IPS-18c (cell line): ENCODE results near the gene ODF4.

Experiments
- H3K4me3 ChIP-seq: 2 replicates; pipeline ENCODE4 v1.7.0; 2013; ENCODE audit warnings: low read depth, mild to moderate bottlenecking, low read length, moderate library complexity; ENCODE audit not compliant: insufficient read depth
- H3K9me3 ChIP-seq: one replicate; pipeline ENCODE4 v1.6.1; 2013; ENCODE audit warnings: mild to moderate bottlenecking, low read length, moderate library complexity; ENCODE audit not compliant: control insufficient read depth, insufficient read depth

Gene ODF4, protein sequence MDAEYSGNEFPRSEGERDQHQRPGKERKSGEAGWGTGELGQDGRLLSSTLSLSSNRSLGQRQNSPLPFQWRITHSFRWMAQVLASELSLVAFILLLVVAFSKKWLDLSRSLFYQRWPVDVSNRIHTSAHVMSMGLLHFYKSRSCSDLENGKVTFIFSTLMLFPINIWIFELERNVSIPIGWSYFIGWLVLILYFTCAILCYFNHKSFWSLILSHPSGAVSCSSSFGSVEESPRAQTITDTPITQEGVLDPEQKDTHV

DNA sequence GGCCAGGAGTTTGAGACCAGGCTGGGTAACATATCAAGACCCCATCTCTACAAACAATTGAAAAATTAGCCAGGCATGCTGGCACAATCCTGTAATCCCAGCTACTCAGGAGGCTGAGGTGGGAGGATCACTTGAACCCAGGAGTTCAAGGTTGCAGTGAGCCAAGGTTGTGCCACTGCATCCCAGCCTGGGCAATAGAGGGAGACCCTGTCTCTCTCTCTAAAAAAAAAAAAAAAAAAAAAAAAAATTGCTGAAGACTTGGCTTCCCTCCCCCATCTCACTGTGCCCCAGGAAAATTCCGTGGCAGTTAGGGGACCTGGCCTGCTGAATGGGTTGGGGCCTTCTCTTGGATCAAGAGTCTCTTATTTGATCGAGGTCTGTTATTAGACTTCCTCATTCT is at the start of gene ODF4:
ODF4 (plus strand) TSS at position 301 of the 400 bp plus-strand sequence. CDS start 212 bp downstream, outside the sequence.
- H3K9me3 ChIP-seq, result no peaks in the 10 kb centered on the region
- H3K4me3 ChIP-seq, result no peak within 1 kb of the TSS

DNA sequence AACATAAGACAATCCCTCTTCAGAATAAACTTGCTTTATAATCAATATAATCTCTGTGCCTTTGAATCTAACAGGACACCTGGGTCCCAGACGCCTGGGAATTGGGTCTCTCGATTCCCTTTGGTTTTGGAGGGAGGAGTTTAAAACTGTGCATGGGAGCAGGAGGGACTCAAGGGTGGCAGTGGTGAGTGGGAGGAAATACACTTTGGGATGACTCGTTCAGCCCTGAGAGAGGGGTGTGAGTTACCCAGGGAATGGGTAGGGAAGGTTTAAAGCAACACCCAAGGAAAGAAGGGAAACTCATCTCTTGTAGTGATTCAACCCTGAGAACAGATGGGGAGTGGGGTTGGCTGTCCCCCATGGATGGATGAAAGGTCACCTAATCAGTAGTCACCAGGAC is 49.6 kb upstream of the ODF4 start:
- Histone ChIP-seq H3K9me3 (no peaks in the 10 kb centered on the region), H3K4me3 (no peak overlapping the region)

DNA sequence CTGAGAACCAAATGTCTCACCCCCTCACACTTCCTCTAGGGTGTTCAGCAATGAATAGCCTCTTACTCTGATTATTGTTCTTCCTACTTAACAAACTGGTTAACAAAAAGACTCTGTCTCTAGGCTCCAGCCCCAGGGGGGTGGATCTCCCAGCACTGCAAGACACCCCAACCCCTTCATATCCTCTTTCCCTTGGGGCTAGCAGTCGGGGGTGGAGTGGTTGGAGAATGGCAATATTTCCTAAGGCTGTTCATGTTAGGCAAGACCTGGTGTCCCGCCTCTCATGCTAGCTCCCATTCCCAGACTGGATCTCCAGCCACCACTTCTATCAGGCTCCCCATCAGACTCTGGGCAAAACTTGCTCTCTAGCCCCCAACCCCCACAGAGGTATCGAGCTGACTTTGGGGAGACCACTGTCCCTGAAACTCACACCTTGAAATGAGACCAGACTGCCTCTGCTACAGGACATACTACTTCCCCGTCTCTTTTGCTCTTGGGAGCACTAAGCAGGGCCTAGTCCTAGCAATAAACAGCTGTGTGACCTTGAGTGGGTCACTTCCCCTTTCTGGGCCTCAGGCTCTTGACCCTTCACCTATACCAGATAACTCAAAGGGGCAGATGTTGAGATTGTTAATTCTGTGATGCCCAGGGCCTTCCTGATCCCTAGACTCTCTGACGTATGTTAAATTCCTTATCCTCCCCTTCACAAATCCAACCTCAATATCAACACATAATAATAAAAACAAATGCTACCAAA is 46.8 kb upstream of the ODF4 start:
- Histone ChIP-seq H3K4me3 (no peak overlapping the region), H3K9me3 (no peaks in the 10 kb centered on the region)

DNA sequence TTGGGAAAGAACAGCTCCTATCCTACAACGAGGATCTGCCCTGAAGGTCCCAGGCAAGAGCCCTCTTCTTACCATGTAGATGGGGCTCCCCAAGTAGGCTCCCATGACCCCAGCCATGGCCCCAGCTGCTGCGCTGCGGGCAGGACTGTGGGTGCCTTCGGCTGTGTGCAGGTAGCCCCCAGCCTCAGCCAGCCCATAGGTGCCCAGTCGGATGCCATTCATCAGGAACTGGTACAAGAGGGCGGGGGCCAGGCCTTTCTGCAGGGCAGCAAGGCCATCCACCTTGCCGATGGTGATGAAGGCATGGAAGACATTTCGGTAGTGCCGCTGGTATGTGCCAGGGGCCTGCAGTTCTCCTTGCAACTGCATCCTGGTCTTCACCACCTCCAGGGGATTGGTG is 45.3 kb upstream of the ODF4 start:
- peak overlapping the region; percentile 77; the same call in 1 of the 2 replicates for H3K4me3 ChIP-seq
- no peaks in the 10 kb centered on the region for H3K9me3 ChIP-seq

DNA sequence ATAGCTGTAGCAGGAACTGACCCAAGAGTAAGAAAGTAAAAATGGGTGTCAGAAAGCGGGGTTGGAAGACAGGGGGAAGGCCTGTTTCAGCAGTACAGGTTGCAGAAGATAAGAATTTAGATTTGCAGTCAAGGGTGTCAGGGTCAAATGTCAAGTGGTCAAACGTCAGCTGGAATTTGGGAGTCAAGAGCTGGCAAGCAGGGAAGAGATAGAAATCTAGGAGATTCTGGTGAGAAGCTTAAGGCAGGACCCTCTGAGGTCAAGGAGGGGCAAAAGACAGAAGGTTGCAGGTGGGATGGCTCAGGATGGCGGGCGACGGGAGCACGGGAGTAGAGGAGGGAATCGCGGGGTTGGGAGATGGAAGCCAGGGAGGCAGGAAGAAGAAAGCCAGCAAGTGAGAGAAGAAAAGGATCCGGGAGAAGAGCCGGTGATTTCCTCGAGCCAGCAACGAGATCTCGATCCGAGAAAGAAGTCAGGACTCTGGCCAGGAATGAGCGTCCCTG is 44.8 kb upstream of the ODF4 start:
- Histone ChIP-seq H3K4me3 (peak overlapping the region; percentile 77; the same call in 1 of the 2 replicates), H3K9me3 (no peaks in the 10 kb centered on the region)

DNA sequence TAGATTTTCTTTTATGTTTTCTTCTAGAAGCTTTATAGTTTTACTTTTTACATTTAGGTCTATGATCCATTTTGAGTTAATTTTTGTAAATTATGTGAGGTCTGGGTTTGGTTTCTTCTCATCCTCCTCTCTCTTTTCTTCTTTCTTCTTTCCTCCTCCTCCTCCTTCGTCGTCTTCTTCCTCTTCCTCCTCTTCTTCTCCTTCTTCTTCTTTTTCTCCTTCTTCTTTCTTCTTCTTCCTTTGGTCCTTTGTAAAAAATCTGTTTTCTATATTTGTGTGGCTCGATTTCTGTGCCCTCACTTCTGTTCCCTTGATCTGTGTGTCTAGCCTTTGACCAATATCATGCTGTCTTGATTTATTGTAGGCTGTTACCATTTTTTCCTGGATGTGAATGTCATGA is 39.4 kb upstream of the ODF4 start:
- no peaks in the 10 kb centered on the region for H3K9me3 ChIP-seq
- H3K4me3 ChIP-seq, result no peak overlapping the region

DNA sequence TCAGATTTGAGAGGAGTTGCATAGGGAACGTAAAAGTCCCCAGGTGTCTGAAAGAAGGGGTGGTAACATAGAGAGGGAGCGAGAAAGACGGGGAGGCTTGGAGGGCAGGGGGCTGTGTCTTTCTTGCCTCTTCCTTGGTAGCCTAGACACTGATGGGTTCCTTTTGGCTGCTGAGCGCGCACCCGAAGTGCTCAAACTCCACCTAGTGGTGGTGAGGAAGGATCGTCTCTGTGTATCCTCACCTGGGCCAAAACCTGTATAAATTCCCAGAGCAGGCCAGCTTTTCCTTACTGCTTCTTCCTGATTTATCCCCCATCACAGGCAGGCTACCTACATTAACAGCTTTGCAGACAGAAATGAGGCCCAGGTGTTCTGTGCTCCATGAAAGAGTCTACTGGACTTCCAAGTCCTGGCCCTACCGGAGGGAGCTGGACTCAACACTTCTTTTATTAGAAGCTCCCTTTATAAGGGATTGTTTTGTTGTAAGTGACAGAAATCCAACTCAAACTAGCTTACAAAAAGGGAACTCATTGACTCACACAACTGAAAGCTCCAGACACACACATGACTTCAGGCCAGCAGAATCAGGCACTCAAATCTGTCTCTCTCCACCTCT is 38.9 kb upstream of the ODF4 start:
- Histone ChIP-seq H3K4me3 (no peak overlapping the region), H3K9me3 (no peaks in the 10 kb centered on the region)

DNA sequence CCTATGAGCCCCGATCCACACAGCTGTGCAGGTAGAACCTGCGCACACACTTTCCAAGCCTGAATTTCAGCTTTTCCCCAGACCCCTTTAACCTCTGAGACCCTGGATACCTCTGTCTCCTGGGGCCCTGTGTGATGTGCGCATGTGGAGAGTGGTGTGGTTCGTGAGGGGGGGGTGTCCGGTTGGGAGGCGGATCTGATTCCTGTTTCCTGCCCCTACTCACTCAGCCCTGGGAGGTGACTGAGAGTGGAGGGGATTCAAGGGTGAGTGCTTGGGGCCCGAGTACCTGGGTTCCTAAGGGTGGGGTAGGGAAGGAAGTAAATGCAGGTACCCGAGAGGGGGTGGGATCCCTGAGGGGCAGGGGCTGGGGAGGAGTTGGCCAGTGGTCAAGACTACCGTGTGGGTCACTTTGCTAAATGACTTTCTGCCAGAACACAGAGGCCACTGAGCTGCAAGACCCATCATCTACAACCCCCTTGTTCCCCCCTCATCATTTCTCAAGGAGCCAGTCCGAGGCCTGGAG is 29.0 kb upstream of the ODF4 start:
- Histone ChIP-seq H3K9me3 (no peaks in the 10 kb centered on the region), H3K4me3 (no peak overlapping the region)

DNA sequence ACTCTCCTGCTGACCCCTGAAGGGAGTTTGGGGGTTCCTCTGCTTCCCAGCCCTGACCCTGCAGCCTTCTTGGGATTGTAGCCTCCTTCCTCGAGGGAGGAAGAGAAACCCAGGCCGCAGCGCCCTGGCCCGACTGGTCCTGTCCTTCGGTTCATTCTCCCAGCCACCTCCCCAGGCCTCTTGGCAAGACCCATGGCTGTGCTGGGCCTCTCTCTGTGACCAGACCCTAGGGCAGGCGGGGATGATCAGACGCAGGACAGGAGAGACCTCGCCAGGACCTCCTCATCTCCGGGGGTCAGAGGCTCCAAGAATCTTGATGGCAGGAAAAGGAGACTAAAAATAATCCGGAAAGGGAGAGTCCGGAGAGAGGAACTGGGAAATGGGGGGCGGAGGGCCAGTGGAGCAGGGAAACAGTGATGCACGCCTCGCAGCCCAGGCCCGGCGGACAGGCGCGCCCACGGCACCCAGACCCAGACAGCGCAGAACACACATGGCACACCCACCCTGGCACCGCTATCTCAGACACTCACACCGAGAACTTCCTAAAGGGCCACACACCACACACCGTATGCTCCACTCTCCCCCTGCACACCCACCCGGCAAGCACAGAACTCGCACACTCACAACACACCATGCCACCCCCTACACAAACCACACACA is 28.4 kb upstream of the ODF4 start:
- no peak overlapping the region for H3K4me3 ChIP-seq
- no peaks in the 10 kb centered on the region for H3K9me3 ChIP-seq

DNA sequence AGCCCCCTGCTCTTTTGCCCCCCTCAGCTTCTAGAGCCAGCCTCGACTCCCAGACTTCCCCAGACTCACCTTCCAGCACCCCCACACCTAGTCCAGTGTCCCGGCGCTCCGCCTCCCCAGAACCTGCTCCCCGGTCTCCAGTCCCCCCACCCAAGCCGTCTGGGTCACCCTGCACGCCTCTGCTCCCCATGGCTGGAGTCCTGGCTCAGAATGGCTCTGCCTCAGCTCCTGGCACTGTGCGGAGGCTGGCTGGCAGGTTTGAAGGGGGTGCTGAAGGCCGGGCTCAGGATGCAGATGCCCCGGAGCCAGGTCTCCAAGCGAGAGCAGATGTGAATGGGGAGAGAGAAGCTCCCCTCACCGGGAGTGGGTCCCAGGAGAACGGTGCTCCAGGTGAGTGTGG is 27.4 kb upstream of the ODF4 start:
- Histone ChIP-seq H3K9me3 (no peaks in the 10 kb centered on the region), H3K4me3 (no peak overlapping the region)

DNA sequence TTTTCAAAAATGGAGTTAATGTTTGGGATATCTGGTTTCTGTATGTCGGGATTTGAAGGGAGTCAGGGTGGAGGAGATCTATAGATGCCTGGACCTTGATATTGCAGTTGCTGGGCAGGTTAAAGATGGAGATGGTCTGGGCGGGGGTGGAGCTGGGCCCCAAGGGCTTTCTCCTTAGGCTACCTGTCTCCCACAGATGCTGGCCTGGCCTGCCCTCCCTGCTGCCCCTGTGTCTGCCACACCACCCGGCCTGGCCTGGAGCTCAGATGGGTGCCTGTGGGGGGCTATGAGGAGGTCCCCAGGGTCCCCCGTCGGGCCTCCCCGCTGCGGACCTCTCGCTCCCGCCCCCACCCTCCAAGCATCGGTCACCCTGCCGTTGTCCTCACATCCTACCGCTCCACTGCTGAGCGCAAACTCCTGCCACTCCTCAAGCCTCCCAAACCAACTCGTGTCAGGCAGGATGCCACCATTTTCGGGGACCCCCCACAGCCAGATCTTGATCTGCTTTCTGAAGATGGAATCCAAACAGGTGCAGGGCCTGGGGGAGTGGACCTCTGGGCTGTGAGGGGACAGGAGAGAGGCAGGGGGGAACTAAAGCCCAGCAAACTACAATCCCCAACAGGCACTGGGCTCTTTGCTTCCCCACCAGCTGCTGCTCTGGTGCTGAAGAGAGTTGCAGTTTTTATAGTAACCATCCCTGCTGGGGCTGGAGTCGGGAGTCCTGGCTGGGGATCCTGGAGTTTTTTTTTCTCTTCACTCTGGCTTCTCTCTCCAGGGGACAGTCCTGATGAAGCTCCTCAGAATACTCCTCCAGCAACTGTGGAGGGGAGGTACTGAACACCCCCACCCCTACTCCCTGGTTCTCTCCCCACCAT is 26.7 kb upstream of the ODF4 start:
- no peaks in the 10 kb centered on the region for H3K9me3 ChIP-seq
- H3K4me3 ChIP-seq, result no peak overlapping the region

DNA sequence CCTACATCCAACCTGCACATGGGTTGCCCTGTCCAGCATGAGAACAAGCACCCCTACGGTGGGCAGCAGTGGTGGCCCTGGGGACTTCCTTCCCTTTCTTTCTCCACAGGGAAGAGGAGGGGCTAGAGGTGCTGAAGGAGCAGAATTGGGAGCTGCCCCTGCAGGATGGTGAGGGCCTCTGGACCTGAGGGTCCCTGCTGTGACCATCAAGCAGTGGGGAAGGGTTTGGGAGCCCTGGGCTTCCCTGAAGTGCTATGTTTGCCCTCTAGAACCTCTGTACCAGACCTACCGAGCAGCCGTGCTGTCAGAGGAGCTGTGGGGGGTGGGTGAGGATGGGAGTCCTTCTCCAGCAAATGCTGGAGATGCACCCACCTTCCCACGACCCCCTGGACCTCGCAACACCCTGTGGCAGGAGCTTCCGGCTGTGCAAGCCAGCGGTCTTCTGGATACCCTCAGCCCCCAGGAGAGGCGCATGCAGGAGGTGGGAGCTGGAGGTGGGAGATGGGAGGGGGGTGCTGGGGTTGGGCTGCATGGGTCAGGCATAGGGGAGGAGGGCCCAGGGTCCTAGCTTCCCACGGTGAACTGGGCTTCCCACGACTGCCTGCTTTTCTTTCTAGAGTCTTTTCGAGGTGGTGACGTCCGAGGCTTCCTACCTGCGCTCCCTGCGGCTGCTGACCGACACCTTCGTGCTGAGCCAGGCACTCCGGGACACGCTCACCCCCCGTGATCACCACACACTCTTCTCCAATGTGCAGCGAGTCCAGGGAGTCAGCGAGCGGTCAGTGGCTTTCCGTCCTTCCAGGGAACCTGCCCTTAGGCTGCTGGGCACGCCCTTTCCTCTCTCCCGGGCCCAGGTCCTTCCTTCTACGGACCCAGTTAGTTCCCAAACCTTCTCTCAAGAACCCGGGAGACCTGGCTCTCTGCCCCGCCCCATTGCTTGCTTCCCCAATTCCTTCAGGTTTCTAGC is 24.6 kb upstream of the ODF4 start:
- Histone ChIP-seq H3K9me3 (no peaks in the 10 kb centered on the region), H3K4me3 (peak overlapping the region; percentile 77)

DNA sequence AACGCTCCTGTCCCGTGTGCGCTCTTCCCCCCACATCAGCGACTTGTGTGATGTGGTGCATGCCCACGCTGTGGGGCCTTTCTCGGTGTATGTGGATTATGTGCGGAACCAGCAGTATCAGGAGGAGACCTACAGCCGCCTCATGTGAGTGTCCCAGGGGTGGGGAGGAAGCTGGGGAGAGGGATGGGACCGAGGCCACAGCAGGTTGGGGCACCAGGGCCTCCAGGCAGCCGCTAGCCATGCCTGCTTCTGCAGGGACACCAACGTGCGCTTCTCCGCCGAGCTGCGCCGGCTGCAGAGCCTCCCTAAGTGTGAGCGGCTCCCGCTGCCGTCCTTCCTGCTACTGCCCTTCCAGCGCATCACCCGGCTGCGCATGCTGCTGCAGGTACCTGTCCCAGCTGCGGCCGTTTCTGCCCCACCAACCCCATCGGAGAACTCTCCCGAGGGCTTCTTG is 23.8 kb upstream of the ODF4 start:
- Histone ChIP-seq H3K9me3 (no peaks in the 10 kb centered on the region), H3K4me3 (peak overlapping the region; percentile 77)

DNA sequence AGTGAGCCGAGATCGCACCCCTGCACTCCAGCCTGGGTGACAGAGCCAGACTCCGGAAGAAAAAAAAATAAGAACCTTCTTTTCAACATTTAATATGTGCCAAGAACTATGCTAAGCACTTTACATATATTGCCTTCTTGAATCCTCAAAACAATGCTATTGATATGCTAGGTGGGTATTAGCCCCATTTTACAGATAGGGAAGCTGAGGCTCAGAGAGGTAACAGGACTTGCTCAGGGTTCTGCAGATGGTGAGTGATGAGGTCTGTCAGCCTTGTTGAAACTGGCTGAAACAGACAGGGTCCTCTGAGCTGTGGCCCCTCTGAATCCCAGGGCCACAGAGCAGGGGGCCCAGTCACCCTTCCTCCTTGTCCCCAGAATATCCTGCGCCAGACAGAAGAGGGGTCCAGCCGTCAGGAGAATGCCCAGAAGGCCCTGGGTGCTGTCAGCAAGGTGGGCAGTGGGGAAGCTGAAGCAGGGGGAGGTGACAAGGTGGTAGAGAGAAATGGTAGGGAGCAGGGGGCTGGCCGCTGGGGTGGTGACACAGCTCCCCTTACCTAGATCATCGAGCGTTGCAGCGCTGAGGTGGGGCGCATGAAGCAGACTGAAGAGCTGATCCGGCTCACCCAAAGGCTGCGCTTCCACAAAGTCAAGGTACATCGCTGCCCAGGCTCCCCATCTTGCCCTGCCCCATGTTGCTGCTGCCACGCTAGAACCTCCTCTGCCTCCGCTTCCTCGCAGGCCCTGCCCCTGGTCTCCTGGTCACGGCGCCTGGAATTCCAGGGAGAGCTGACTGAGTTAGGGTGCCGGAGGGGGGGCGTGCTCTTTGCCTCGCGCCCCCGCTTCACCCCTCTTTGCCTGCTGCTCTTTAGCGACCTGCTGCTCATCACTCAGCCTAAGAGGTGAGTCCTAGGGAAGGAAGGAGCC is 21.4 kb upstream of the ODF4 start:
- Histone ChIP-seq H3K4me3 (no peak overlapping the region), H3K9me3 (no peaks in the 10 kb centered on the region)

DNA sequence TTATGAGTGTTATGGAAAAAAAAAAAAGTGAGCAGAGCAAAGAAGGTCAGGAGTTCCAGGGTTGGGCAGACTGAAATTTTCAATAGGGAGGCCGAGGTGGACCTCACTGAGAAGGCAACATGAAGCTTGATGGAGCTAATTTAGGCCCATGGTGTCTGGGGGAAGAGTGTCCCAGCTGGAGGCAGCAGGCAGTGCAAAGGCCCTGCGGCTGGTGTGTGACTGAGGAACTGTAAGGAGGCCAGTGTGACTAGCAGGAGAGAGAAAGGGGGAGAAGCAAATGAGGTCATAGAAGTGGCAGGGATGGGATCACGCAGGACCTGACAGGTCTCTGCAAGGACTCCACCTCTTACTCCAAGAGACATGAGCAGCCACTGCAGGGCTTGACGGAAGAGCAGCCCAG is 19.4 kb upstream of the ODF4 start:
- Histone ChIP-seq H3K9me3 (no peaks in the 10 kb centered on the region), H3K4me3 (no peak overlapping the region)
